GM18868 (cell line): ENCODE results near the gene SFT2D3.

Experiments used
- ATAC-seq: cut with Tn5 transposase; IDR thresholded peaks from one replicate; pipeline ENCODE4 v1.9.1; 2021; ENCODE audit warnings: mild to moderate bottlenecking, moderate library complexity; ENCODE audit not compliant: unreplicated experiment

Gene SFT2D3

DNA sequence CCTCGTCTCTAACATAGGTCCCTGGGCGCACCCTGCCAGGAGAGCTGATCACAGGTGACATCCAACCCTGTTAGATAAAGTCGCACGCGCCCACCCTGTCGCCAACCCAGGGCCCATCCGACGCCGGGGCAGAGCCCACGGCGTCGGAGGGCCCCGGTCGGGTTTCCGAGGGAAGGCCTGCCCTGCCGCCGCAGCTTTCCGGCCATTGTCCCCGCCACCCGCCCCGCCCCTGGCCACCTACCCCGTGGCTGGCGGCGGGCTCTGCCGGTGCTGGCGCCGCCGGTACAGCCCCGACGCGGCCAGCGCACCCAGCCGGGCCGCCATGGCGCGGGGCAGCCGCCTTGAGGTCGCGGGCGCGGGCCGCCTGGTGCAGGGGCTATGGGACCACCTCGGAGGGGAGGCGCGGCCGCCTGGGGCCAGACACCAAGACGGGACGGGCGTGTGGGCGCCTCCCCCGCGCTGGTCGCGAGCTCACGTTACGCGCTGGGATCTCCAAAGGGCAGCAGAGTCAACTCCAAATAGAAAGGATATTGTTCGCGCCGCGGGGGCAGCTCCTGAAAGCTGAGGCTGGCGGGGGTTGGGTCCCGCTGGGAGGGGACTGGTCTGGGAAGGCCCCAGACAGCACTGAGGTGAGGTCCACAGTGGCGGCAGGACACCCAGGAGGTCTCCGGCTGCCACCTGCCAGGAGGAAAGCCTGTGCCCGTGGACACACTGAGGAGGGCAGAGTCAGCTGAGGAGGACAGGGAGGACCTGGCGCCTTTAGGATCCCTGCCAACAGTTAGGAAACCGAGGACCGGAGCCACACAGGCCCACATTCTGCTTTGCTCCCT lies 37.0 kb upstream of the SFT2D3 start:
- no peak for ATAC-seq

DNA sequence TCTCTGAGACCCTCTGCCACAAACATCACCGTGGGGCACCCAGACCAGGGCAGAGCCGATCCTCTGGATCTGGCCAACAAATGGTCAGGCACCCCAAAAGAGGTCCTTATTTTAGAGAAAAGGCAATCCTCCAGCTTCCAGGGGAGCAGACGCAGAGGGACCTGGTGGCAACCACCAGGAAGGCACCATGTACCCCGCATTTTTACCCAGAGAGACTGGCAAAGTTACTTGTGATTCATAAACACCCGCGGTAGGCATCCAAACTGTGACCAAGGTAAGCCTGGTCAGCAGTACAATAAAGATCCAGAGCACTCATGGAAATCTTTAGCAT lies 36.4 kb upstream of the SFT2D3 start:
- ATAC-seq, result no peak

DNA sequence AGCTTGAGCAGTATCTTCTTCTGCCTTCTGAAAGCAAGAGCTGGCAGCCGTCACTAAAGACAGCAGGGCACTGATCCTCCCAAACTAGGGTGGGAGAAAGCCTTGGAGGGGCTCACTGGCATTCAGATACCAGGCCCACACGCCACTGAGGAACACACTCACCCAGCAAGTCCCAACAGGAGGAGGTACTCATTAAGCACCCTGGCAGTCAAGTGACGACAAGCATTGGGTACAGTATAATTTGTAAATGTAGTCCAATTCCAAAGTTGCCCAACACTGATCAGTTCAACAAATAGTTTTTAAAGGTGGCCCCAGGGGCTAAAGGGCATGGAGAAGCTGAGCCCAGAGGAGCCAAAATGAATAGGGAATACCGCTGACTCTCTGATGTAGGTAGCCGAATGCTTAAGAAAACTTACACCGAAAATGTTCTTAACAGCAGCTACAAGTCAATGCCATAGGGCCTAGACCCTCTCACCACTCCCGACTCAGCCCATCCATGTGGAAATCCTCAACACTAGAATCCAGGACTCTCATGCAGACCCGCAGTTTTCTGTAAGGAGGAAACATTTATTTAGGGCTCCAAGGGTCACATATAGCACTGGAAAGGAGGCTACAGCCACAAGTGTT lies 35.9 kb upstream of the SFT2D3 start:
- no peak for ATAC-seq

DNA sequence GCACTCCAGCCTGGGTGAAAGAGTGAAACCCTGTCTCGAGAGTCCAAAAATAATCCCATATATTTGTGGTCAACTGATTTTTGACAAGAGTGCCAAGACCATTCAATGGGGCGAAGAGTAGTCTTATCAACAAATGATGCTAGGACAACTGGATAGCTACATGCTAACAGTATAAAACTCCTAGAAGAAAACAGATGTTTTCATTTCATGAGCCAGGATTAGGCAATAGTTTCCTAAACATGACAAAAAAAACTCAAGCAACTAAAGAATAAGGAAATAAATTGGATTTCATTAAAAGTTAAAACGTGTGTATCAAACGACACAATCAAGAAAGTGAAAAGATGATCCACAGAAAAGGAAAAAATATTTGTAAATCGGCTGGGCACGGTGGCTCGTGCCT lies 32.2 kb upstream of the SFT2D3 start:
- ATAC-seq, result no peak

DNA sequence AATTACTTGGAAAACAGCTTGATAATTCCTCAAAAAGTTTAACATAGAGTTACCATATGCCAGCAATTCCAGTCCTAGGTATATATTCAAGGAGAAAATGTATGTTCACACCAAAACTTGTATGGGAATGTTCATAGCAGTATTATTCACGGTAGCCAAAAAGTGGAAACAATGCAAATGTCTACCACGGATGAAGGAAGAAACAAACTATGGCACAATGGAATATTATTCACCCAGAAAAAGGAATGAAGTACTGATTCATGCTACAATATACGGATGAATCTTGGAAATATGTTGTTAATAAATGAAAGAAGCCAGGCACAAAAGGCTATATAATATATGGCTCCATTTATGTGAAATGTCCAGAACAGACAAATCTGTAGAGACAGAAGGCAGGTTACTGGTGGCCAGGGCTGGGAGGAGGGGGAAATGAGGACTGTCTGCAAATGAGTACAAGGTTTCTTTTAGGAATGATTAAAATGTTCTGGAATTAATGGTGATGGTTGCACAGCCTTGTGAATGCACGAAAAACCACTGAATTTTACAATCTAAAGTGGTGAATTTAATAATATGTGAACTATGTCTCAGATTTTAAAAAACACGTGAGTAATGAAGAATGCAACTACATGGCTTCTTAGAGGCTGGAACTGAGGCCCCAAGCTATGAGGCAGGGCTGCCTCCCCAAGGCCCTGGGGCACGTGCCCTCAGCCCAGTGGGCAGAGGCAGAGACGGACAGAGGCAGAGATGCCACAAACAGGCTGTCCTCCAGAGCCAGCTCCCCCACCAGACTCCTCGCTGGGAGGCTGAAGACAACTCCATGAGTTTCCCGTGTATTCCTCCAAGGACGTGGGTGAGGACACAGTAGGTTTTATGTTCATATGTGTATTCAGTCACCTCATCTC lies 31.0 kb upstream of the SFT2D3 start:
- no peak for ATAC-seq

DNA sequence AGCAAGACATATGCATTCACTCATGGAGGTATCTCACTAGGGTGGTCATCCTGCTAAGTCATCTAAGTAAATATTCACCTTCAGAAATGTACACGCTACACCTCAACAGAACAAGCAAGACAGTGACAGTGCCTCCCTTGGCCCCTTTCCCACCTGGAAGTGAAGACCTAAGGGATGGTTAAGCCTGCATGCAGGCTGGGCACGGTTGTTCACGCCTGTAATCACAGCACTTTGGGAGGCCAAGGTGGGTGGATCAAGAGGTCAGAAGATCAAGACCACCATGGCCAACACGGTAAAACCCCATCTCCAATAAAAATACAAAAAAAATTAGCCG lies 30.4 kb upstream of the SFT2D3 start:
- ATAC-seq, result no peak

DNA sequence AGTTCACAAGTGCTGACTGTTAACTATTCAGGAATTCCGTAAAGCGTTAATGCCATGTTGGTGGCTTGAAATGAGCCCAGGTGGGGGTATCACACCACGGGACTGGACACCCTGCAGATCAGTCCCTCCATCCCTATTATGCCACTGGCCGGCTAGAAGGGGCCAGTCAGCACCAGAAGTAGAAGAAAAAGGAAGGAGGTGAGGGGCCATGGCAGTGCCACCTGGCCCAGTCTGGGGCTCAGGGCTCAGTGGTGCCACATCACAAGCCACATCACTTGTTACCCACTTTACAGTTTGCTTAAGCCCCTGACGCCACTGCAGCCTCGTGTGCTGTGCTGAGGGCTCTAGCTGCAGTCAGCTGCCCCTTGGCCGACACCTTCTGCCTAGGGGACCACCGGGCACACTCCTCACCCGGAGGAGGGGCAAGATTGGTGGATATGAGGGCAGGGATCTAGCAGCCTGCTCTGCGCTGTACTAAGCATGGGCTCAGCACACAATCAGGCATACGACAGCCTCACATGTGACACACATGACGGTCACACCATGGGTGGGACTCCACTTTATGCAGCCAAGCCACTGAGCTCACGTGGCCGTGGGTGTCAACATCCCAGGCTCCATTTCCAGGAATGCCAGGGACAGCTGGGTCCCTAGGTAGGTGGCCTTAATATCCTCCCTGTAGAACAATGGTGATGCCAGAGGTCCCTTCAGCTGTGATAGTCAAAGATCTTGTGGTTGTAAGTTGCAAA lies 29.6 kb upstream of the SFT2D3 start:
- no peak for ATAC-seq

DNA sequence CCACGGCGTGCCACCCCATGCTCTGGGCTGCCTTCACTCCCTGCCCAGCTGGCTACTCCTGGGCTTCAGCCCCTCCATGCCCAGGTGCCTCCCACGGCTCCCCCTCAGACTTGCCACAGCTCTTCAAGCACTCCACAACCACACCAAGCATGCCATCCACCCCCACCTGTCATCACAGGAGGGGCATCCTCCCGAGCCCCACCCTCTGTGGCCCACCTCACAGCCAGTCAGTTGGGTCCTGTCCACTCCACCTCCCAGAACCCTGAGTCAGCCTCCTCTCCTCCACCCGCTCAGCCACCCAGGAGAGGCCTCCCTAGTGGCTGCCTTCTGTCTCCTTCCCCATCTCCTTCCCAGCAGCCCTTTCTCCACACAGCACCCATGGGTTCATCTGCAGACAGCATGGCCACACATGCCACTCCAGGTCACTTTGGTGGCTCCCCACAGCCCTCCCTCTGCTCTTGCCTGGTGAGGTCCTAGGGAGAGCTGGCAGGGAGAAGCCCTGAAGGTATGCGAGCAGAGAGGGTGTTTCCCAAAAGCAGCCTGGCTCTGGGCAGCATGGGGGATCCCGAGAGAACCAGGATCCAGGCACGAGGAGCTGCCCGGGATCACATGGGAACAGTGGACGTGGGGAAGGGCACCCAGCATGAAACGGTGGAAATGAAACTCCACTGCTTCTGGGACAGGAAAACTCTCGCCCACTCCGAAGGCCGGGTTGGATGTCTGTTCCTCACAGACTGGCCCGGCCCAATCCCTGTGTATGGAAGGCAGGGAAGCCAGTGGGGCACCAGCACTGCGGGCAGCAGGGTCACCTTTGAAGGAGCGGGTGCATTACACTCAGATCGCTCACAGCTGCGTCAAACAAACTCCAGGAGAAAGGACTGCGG lies 28.7 kb upstream of the SFT2D3 start:
- ATAC-seq, result no peak

DNA sequence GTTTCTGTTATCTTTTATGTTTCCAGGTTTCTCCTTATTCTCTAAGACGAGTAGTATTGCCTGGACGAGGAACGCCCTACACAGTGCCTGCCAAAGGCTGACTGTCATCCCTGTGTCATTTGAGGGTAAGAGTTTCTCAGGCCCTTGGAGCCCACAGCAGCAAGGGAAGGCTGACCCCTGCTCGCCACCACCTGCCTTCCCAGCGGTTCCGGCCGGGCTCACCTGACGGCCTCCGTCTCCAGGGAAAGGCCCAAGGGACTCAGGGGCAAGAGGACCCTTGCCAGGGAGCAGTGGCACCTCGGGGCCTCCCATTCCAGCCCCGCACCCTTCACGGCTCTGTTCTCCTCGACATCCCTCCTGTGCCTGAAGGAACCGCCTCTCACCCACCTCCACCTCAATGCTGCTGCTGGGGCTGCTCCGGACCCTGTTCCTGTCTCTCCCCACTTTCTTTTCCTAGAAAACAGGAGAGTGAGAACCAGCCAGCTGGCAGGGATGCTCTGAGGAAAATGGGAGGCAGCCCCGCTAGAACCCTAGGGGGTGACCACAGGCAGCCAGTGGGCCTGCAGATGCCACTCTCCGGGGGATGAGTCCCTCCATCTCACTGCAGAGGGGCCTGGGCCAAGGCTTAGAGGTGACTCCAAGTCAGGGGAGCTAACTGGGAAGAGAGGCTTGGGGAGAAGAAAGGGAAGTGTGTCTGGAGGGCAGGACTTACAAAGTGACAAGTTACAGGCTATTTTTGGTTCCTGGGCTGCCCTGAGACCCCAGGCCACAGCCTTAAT lies 27.8 kb upstream of the SFT2D3 start:
- ATAC-seq, result no peak

DNA sequence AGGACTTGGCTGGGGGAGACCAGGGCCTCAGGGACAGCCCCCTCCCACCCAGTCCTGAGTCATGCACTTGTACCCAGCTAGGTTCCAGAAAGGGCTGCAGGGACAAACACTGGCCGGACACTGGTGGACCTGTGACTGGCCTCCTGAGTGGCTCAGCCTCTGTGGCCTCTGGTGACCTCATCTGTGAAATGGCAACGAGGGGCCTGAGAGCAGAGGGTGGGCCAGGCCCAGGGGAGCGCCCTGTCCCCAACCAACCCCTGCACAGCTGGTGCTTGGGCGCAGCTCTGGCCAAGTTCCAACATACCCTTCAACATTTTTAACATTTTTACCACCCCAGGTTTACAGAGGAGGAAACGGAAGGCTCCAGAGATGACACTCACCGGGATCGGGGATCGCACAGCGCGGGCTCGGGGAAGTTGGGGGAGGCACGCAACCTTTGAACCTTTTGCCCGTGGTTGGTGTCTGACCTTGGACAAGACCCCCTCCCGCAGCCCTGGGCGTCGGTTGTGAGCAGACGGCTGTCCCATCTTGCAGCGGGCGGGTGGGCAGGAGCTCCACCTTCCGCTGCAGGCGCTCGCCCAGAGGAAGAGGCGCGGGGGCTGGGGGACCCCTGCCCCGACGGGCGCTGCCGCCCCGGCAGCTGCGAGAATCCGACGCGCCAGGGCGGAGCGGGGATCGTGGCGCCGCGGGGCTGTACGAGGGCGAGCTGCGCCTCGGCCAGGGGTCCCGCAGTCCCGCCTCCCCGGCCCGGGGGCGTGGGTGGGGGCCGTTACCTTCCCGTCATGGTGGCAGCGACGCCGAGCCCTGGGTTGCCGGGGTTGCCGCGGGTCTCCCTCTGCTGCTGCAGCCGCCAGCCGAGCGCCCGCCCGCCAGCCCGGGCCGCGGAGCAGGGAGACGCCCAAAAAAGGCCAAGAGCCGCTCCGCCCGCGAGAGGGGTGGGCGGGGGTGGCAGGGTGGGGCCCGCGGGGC lies 26.8 kb upstream of the SFT2D3 start:
- no peak for ATAC-seq

DNA sequence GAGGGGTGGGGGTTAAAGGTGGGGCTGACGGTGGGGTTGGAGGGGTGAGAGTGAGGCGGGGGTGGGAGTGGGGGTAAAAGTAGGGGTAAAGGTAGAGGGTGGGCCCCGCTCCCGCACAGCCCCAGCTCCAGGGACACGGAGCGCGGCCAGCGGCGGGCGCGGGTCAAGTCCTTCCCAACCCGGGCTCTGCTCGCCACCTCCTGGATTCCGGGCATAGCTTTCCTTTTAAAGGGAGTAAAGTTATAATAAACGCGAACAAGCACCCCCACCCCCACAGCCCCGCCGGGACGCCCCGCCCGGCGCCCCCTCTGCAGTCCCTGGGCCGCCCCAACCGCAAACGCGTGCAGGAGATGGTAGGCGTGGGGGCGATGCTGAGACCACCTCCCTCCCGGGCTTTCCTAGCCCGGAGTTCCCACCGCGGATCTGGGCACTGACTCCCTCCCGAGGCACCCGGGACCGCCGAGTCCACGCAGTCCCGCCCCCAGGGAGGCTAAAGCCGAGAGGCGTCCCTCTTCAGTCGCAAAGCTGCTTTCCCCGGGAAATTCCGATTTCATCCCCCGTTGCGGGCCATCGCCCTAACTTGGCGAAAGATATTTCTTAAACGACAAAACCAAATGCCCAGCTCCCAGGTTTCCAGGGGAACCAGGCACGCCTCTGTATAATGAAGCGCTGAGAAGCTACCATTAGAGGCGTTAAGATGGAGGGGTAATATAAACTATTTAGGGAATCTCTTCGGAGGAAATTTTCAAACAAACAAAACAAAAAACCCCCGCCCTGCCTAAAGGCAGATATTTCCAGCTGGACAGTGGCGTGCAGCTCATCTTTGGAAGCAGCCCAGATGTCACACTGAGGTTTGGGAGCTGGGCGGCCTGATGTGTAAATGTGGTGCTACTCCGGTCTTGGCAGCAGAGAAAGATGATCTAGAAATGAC lies 25.7 kb upstream of the SFT2D3 start, which contains the start of gene LIMS2:
LIMS2 (minus strand) TSS at position 200 of the 931 bp plus-strand sequence. CDS start 506 bp downstream, outside the sequence.
- no peak for ATAC-seq

DNA sequence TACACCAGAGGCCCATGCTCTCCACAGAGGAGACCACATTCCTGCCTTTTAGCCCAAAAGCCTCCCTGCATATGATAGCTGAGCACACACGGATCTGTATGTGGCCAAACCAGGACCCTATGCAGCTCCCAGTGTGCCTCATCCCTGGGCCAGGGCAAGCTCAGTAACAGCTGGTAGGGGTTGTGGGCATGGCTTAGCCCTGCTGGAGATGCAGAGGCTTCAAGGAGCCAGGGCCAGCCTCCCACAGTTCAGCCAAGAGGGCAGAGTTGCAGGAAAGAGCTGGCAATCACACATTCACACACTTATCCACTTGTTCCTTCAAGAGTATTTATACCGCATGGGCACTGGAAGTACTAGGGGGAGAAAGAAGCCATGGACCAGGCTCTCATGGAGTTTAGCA lies 24.4 kb upstream of the SFT2D3 start:
- no peak for ATAC-seq

DNA sequence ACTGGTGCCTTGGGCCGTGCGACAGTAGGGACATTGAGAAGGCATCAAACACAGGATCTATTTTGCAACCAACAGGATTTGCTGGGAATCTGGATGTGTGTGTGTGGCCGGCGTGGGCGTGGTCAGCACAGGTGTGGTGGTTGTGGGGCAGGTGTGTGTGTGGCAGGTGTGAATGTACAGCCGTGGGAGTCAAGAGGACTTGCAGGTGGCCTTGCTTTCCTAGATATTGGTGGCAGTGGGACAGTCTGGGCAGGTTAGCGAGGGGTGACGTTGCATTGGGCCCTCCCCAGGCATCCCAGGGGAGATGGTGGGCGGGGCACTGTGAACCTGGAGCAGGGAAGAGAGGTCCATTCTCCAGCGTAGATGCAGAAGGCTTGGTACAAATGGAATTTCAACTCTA lies 22.8 kb upstream of the SFT2D3 start:
- ATAC-seq, result no peak

DNA sequence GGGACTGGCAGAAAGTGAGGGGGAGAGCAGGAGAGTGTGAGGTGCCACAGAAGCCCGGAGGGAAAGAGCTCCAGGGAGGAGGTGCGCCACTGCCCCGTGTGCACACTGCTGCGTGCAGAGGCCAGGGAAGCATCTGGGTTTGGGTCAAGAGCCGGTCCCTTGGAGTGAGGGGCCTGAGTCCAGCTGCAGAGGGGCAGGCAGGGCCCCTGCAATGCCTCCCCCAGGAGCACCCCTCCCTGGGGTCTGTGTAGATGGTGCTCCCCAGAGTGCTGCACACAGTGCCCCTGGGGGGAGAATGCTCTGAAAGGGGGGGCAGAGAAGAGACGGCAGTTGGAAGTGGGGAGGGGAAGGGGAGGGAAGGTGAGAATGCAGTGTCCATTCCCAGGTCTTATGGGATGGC lies 22.3 kb upstream of the SFT2D3 start:
- no peak for ATAC-seq

DNA sequence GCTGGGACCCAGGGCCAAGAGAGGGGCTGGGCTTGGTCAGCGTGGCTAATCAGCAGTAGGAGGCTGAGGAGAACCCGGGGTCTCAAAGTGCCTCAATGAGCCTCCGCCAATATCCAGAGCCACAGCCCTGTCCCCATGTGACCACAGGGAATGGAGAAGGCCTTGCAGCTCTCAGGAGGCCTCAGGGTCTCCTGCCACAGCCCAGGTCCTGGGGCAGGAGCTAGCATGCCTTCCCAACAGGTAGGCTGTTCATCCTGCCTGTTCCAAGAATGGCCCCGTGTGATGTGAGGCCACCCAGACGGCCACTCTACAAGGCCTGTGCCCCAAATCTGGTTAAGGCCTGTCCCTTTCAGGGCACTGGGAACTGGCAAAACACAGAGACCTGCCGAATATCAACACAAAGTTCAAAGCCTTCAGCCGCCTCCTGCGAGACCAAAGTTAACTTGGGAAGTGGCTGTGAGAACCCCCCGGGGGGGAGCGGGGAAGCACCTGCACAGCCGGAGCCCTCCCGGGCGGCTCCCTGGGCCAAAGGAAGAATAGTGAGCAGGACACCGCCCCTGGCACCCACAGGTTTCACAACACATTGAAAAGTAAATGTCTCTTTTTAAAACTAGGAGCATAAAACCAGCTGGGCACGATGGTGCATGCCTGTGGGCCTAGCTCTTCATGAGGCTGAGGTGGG lies 21.5 kb upstream of the SFT2D3 start:
- no peak for ATAC-seq

DNA sequence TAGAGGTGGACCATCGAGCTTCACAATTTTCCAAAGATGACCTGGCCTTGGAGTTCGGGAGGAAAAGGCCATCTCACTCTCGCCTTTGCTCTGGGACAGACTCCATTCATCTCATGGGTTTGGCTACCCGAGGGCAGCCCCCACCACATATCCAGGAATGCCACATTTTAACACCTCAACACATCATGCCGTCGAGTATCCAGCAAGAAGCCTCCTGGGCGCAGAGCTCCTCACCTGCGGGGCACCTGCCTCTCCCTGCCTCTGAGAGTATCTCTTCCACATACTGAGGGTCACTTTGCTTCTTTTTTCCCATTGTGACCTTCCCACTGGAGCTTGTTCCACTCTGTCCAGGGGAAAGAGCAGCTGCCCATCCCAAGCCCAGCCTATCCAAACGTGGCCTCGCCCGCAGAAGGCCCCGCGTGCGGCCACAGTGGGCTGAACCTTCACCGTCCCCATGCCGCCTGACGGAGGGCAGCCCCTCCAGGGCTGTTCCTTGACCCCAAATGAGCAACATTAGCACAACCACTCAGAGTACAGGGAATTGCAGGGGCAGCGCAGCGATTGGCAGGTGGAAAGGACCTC lies 20.5 kb upstream of the SFT2D3 start:
- ATAC-seq, result no peak
